Glomerular visceral epithelial cell (primary cell): ENCODE measurements around the gene TDRD12.

Source experiments
- DNase-seq: peaks from one replicate; pipeline ENCODE4 v3.0.0-alpha.2; 2016; ENCODE audit errors: extremely low spot score

TDRD12 gene

GRCh38 chr19:32808236-32808635, 88.7 kb downstream of the TDRD12 start:
- DNase-seq = no peak

DNA sequence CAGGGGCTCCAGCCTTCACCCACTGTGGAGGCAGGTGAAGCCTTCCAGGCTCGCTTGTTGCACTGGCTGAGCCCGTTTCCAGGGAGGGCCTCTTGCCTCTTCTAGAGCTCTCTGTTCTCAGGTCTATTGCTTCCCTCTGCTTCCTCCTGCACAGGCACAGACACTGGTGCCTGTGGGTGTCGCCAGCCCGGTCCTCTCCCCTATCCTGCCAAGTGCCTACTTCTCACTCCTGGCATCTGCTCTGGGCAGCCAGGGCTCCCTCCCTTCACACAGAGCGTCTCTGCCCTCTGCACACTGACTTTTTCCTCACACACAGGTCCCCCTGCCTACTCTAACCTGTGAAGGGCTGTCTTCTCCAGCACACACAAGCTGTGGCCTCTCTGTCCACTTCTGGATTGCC, 89.7 kb downstream of the TDRD12 start:
- no peak for DNase-seq

GRCh38 chr19:32809754-32810153, 90.2 kb downstream of the TDRD12 start:
- no peak for DNase-seq

- no peak for DNase-seq
These were observed 90.9 kb downstream of the TDRD12 start for GRCh38 chr19:32810452-32810851.

DNA sequence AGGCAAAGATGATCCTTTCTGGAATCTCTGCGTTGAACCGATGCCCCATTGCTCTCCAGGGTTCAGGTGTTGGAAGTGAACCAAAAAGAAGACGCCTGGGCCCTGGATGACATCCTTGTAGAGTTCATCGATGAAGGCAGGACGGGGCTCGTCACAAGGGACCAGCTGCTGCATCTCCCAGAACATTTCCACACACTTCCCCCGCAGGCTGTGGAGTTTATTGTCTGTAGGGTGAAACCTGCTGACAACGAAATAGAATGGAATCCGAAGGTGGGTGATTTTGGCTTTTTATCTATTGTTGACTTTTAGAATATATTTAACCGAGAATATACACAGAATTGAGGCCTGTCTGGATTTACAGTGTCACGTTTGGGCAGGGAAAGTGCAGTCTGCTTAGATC, 91.6 kb downstream of the TDRD12 start:
- no peak for DNase-seq

DNA sequence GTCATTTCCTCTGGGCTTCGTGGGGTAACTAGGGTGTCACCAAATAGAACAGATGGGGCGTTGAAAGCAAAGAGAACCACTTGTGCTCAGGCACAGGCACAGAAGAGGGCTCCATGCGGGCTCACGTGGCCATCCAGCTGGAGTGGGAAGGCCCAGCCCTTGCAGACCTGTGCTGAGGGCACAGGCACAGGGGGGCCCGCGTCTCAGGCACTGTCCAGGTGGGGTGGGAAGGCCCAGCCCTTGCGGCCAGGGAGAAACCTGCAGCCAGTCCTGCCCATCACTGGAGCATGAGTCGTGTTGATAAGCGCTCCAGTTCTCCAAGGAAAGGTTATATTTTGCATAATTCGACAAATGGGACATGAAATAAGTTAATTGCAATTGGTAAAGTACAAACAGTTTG, 92.5 kb downstream of the TDRD12 start:
- DNase-seq = no peak

DNA sequence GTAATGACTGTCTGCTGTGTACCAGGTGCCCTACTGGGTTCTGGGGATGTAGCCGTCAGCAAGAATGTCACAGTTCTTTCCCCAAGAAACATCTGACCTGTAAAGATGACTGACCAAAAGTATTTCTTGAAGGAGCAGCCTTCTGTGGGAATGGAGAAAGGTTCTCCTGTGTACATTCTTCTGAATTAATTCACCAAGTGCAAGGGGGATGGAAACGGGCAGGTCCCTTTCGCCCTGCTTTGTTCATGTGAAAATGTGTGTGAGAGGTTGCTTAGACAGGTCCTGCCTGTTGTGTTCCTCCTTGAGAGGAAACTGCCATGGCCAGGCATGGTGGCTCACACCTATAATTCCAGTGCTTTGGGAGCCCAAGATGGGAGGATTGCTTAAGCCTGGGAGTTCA, 93.0 kb downstream of the TDRD12 start:
- no peak for DNase-seq

- no peak for DNase-seq
These were observed 94.4 kb downstream of the TDRD12 start for GRCh38 chr19:32813862-32814425.

DNA sequence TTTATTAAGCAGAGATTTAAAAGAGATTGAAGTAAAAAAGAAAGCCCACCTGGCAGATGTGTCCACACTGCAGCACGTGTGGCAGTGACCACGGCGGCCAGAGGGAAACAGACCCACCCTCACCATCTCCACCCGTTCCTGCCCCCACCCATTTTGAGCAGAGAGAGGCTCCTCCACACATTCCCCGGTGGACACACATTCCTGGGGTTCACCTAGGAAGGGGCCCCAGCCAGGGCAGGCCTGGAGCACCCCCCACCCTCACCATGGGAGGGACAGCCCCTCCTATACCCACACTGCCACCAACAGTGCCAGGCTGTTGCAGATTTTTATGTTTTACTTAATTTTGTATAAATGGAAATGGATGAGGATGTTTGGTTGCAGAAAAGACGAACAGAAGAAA, 95.1 kb downstream of the TDRD12 start:
- no peak for DNase-seq

GRCh38 chr19:32816555-32817099, 97.1 kb downstream of the TDRD12 start:
- DNase-seq = no peak

DNA sequence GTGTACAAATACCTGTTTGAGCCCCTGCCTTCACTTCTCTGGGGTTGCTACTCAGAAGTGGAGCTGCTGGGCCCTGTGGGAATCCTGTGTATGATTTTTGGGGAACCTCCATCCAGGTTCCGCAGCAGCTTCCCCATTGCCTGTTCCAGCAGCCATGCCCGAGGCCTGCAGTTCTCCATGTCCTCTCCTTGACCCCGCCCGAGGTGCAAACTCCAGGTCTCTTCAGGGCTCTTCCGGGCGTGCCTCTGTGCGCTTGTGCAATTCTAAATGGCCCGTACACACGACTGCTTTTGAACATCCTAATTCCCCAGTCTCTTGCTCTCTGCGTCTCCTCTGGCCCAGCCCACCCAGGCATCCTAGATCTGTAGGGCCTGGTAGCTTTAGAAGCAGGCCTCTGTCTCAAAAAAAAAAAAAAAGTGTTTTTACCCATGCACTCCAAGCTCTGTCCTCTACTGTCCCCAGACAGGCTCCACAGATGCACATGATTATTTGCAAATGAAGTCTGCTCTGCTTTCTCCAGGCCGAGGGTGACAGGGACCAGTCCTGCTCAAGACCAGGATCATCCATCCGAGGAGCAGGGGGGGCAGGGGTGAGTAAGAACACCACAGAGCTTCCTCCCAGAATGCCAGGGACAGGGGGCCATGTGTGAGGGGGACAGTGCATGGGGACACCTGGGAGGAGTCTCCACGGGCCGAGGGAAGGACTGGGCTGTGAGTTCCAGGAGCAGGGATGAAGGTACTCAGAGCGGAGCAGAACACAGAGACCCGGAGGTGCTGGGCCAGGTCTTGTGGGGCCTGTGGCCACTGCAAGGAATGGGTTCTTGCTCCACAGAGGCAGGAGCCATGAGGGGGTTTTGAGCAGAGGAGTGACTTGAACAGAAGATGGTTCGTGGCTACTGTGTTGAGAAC, 98.3 kb downstream of the TDRD12 start:
- no peak for DNase-seq

DNA sequence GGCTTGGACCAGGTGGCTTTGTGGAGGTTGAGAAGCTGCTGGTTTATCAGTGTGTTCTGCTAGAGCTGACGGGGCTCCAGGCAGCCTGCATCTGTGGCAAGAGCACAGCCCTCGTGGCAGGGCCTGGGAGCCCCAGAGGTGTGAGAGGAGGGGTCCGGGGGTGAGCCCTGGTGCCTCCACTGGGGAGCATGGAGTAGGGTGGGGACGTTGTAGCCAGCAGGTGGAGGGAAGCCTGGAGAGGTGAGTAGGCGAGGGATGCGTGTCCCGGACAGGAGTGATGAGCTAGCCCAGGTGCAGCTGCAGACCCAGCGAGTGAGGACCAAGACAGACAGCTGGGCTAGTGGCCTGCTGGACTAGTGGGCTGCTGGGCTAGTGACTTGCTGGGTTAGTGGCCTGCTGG, 99.0 kb downstream of the TDRD12 start:
- DNase-seq = no peak

DNA sequence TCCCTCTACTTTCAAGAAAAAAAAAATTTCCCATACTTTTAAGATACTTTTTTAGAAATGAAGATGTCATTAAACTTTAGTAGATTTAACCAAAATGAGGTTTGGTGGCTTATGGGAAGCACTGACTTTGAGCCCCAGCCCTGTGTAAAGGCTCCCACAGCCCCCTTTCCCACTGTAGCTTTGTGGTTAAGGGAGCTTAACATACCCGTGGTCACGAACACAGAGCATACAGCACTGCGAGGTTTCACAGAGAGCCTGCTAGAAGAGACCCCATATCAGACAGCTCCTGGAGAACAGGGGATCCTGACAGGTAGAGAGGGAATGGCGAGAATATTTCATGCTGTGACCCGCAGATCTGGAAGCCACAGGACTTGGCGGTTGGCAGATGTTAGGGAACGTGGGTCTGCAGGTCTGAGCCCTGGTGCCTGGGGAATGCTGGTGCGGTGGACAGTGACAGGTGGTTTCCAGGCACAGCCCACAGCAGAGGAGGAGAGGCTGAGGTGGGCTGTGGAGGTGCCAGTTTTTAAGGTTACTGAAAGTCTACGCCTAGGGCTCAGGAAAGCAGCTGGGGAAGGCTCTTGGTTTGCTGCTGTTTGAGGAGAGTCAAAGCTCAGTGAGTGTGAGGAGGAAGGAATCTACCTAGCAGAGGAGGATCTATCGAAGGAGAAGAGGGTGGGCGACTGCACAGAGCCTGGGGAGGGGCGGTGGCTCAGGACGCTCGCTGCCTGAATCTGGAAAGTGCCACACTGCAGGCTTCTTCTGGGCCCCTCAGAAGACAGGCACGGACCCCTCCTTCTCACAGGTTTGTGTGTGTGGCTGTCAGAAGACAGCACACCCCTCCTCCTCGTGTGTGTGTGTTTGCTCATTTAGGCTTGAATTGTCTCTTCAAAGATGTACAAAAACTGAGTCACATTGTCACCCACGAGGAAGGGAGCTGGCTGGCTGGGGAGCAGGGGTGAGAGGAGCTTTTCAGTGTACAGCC, 100.1 kb downstream of the TDRD12 start:
- peak; percentile 2 for DNase-seq

DNA sequence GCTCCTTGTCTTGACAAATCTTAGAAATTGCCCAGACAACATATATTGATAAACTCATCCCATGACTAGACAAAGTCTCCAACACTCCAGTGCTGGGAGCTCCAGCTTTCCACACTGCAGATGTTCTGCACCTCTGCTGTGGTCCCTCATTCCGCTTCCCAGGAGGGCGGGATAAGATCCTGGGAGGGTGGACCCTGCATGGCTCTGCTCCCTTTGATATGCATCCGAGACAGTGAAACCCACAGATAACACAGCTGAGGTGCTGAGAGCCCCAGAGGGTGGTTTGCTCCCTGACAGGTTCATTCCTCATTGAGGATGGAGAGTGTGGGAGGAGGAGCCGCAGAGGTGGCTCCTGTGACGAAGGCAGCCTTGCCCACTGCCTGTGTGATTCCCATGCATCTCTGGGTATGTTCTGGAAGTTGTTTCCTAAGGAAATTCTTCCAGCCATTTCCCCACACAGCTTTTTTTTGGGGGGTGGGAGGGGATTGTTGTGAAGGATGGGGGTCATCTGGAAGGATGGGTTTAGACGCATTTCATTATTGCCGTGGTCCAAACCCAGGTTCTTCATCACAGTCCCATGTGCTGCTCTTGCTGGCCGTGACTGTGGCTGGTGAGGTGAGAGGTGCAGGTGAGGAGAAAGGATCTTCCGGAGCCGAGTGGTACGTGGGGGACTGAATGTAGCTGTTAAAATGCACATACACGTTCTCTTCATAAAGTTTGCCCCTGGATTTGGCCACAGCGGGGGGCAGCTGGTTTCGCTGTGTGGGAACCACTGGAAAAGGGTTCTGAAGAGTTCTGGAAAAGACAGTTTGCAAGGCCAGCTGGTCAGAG, 103.6 kb downstream of the TDRD12 start:
- DNase-seq = no peak

GRCh38 chr19:32823747-32824102, 104.2 kb downstream of the TDRD12 start:
- no peak for DNase-seq

DNA sequence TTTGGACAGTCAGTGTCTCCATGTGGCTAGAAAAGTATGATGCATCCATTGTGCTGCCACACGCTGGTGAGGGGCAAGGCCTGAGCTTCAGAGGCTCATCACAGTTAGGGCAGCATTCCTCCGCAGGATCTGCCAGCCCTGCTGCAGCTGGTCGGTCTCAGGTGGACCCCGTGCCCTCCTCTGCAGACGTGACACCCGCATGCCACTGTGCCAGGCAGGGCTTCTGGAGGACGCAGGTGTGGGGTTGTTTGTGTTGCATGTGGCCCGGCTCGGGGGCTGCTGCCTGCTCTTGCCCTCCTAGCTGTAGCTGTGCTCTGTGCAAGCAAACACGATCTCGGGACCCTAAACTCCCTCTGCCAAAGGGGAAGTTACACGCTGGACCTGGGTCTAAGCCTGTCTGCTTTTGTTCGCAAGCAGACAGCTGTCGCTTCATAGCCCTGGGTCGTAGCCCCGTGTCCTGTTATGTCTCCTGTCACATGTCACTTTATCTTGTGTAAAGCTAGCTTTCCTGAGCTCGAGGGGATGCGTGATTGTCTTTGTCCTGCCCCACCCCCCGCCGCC, 104.7 kb downstream of the TDRD12 start:
- no peak for DNase-seq

GRCh38 chr19:32824916-32825608, 105.5 kb downstream of the TDRD12 start:
- no peak for DNase-seq

DNA sequence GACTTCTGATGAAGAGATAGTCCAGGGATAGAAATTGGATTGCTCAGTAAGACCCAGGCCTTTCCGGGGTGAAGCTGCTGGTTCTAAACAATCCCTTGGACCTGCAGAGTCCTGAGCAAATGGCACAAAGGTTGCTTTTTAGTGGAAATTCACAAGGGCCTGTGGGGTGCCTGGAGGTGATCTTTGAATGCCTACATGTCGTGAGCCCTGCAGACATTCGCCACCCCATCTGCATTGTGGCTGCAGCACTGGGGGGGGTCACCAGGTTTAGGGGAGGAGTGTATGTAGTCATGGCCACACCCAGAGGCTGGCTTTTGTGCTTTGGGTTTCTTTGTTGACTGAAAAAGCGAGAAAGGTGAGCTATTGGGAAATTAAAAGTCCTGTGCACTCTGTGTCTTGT, 108.6 kb downstream of the TDRD12 start:
- DNase-seq = no peak

DNA sequence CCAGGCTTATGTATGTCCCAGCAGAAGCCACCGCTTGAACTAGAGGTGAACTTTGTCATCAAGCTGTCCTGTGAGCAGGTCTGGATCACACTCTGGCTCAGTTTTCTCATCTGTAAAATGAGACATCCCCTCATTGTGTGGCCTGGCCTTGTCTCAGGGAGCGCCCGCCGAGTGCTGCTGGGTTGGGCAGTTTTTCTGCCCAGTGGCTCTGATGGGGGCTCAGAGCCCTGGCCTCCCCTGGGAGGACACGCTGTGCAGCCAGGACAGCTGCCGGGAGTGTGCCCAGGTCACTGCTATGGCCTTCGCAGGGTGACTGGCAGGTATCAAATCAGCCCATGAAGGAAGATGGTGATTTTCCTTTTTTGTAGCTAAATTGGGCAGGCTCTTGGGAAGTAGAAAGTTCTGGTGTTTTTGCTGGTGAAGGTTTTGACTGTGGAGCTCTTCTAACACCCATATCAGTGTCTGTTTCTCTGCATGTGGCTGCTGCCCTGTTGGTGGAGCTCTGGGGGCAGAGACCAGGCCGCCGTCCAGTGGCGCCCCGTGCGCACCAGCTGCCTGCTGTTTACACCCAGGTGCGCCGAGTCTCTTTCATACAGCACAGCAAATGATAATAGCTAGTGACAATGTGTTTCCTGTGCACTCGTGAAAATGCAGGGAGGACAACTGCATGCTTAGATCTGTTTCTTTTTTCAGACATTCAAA, 109.2 kb downstream of the TDRD12 start:
- DNase-seq = no peak
